ENCODE data around the gene APIP. TPM values are rescaled to one million over a fixed set of nuclear protein-coding genes. Genes with fewer than 3 reads are reported as not detected.

APIP gene
- total and polyA plus RNA-seq, 2 of the 8 experiments (the other 6 are each of a cell fraction or from before 2014, with no cell fraction given) = 10.4 to 25.7 TPM

DNA sequence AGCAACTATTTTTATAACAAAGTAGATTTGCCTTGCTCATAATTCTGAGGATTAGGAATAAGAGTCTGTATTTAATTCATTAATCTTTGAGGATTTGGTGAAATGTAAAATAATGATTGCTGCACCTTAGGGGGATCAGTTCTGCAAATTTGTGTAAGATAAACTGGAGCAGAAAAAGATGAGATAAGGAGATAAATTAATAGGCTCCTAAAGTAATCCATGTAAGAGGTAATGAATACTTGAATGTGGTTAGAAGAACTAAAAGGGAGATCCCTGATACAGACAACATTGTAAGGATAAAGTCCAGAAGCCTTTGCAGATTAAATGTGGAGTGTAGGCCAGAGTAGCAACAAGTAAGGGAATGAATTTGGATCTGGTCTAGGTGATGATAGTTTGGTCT, 45.9 kb upstream of the APIP start:
- Histone ChIP-seq H4K91ac (replicated peaks; ENCODE audit: insufficient read length, low read length) (no peak overlapping the region), H2BK20ac (ENCODE audit: low read length) (no peak overlapping the region), H3K79me2 (ENCODE audit: control insufficient read depth in 1 of 2, insufficient read depth in 2 of 2, low read length in 2 of 2) (no peaks in the 10 kb centered on the region), H3K27ac (ENCODE audit: low read depth, low read length) (no peak overlapping the region), H3K36me3 (ENCODE audit: control insufficient read depth in 2 of 4, insufficient read depth in 4 of 4, low read length in 3 of 4) (peaks cover 0 to under 1% (median 0%) of the 10 kb centered on the region in 4 experiments; a peak in 2 of 8 replicates), H2BK15ac (ENCODE audit: low read length) (no peak overlapping the region), H3K4me1 (replicated peaks in 1 of 4; ENCODE audit: control insufficient read depth in 3 of 4, insufficient read depth in 4 of 4, low read length in 3 of 4) (no peaks in the 10 kb centered on the region), H2BK12ac (ENCODE audit: low read depth, low read length) (no peak overlapping the region), H4K20me1 (replicated peaks in 1 of 2; ENCODE audit: control insufficient read depth in 1 of 2, insufficient read depth in 2 of 2, low read length in 2 of 2) (peaks cover 0 to 1% of the 10 kb centered on the region in 2 experiments), H3K4me2 (ENCODE audit: insufficient read depth in 1 of 2, low read depth in 2 of 2, low read length in 2 of 2) (no peak overlapping the region), H3K23ac (ENCODE audit: insufficient read length) (no peak overlapping the region), H3K4me3 (ENCODE audit: extremely low read depth in 1 of 4, insufficient read depth in 2 of 4, low read depth in 3 of 4, low read length in 4 of 4) (no peak overlapping the region), H3K9ac (replicated peaks in 1 of 4; ENCODE audit: extremely low read depth in 1 of 4, low read depth in 3 of 4, low read length in 3 of 4) (no peak overlapping the region), H2AFZ (ENCODE audit: low read length) (no peak overlapping the region), H4K8ac (ENCODE audit: extremely low read depth, insufficient read depth, low read length) (no peak overlapping the region), H3K23me2 (ENCODE audit: low read depth, low read length) (no peaks in the 10 kb centered on the region), H3K14ac (ENCODE audit: insufficient read length) (no peak overlapping the region), H2BK5ac (ENCODE audit: low read depth, low read length) (no peak overlapping the region), H3K18ac (ENCODE audit: extremely low read depth, low read length) (no peak overlapping the region), H3K27me3 (replicated peaks in 1 of 4; ENCODE audit: control insufficient read depth in 3 of 4, extremely low read depth in 1 of 4, insufficient read depth in 3 of 4, low read length in 3 of 4) (peaks cover 0 to 1% (median 0%) of the 10 kb centered on the region in 4 experiments; a peak in 1 of 7 replicates), H4K5ac (ENCODE audit: insufficient read length, low read depth, low read length) (no peak overlapping the region), H3K4ac (replicated peaks; ENCODE audit: insufficient read length, low read depth, low read length) (no peak overlapping the region), H3K79me1 (ENCODE audit: low read depth, low read length) (no peaks in the 10 kb centered on the region), H2BK120ac (replicated peaks; ENCODE audit: low read depth, low read length) (no peak overlapping the region), H2AK5ac (ENCODE audit: low read depth, low read length) (no peak overlapping the region), H3K9me3 (ENCODE audit: insufficient read depth in 2 of 2, low read depth in 1 of 2, low read length in 1 of 2) (no peaks in the 10 kb centered on the region), H3K56ac (replicated peaks; ENCODE audit: insufficient read length, low read depth, low read length) (no peak overlapping the region)
- CTCF ChIA-PET (ENCODE audit: partially characterized antibody) = no interaction called here
- DNase-seq (ENCODE audit: low read depth in 1 of 2, low spot score in 2 of 2) (no peak), FAIRE-seq (no peak)
- POLR2A ChIA-PET (ENCODE audit: partially characterized antibody) = no interaction called here
- TF ChIP-seq RXRA (IDR thresholded peaks at IDR 0.05; ENCODE audit: insufficient read depth, low read depth, low read length) (no peak), POU5F1 (IDR thresholded peaks at IDR 0.05; ENCODE audit: low read depth, low read length) (no peak), CBX5 (IDR thresholded peaks at IDR 0.05; ENCODE audit: low read depth, low read length) (no peak), GTF2F1 (IDR thresholded peaks at IDR 0.05; ENCODE audit: borderline replicate concordance, low read depth, low read length) (no peak), HDAC2 (IDR thresholded peaks at IDR 0.05; ENCODE audit: borderline replicate concordance in 1 of 2, low read depth in 2 of 2, low read length in 2 of 2) (no peak), RBBP5 (IDR thresholded peaks at IDR 0.05; ENCODE audit: borderline replicate concordance, low read depth, low read length) (no peak), TAF1 (IDR thresholded peaks at IDR 0.05; ENCODE audit: low read depth, low read length) (no peak), NANOG (IDR thresholded peaks at IDR 0.05; ENCODE audit: insufficient read depth, low read depth, low read length, poor library complexity, severe bottlenecking) (no peak), SIN3A (conservative IDR thresholded peaks at IDR 0.05 in 1 of 2, IDR thresholded peaks at IDR 0.05 in 1 of 2; ENCODE audit: low read depth in 1 of 2, low read length in 2 of 2) (no peak)
- TF ChIP-seq, protein P1, sequence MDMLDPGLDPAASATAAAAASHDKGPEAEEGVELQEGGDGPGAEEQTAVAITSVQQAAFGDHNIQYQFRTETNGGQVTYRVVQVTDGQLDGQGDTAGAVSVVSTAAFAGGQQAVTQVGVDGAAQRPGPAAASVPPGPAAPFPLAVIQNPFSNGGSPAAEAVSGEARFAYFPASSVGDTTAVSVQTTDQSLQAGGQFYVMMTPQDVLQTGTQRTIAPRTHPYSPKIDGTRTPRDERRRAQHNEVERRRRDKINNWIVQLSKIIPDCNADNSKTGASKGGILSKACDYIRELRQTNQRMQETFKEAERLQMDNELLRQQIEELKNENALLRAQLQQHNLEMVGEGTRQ (IDR thresholded peaks at IDR 0.05; ENCODE audit: low read length) = no peak
- TF ChIP-seq, protein P2, sequence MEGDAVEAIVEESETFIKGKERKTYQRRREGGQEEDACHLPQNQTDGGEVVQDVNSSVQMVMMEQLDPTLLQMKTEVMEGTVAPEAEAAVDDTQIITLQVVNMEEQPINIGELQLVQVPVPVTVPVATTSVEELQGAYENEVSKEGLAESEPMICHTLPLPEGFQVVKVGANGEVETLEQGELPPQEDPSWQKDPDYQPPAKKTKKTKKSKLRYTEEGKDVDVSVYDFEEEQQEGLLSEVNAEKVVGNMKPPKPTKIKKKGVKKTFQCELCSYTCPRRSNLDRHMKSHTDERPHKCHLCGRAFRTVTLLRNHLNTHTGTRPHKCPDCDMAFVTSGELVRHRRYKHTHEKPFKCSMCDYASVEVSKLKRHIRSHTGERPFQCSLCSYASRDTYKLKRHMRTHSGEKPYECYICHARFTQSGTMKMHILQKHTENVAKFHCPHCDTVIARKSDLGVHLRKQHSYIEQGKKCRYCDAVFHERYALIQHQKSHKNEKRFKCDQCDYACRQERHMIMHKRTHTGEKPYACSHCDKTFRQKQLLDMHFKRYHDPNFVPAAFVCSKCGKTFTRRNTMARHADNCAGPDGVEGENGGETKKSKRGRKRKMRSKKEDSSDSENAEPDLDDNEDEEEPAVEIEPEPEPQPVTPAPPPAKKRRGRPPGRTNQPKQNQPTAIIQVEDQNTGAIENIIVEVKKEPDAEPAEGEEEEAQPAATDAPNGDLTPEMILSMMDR (IDR thresholded peaks at IDR 0.05; ENCODE audit: control extremely low read depth in 1 of 3, insufficient read depth in 1 of 3, low read depth in 1 of 3, low read length in 3 of 3) = no peak
